OCI-LY7 (cell line): ENCODE results near the gene WDR38. TPM values are rescaled to one million over a fixed set of nuclear protein-coding genes. Genes with fewer than 3 reads are reported as not detected.

Experiments
- BruUV-seq: library from RNA; stranded (reverse); fragments of 400-500 nt; replicated peaks from 2 replicates; lab custom pipeline; 2021; lab: Mats Ljungman, UMichigan
- CTCF ChIA-PET: fragments of 300-600 bp; sonication (Branson Sonifier 250); formaldehyde crosslinking; loops from one replicate; lab custom pipeline; 2022; ENCODE audit warnings: antibody characterized with exemption; ENCODE audit not compliant: unreplicated experiment; lab: Charles Lee
- POLR2A ChIA-PET: fragments of 300-600 bp; sonication (Branson Sonifier 250); formaldehyde crosslinking; loops from one replicate; lab custom pipeline; 2022; ENCODE audit warnings: antibody characterized with exemption; lab: Charles Lee
- DNase-seq: peaks from one replicate; pipeline ENCODE4 v3.0.0-alpha.2; 2015; ENCODE audit warnings: low spot score
- H2AFZ ChIP-seq: fragments of 200-600 bp; sonication (generic), shearing (Covaris generic); 2 replicates; pipeline ENCODE4 v1.6.1; 2014; ENCODE audit warnings: mild to moderate bottlenecking, antibody characterized with exemption, low read length, moderate library complexity
- H3K27ac ChIP-seq: fragments of 200-600 bp; sonication (generic); 2 replicates; pipeline ENCODE4 v1.5.1; 2014; ENCODE audit warnings: mixed run types, low read depth, mild to moderate bottlenecking, moderate library complexity, low read length, inconsistent platforms; ENCODE audit not compliant: poor library complexity, severe bottlenecking
- H3K36me3 ChIP-seq: fragments of 200-600 bp; sonication (generic); 2 replicates; pipeline ENCODE4 v1.6.1; 2014; ENCODE audit warnings: mild to moderate bottlenecking, antibody characterized with exemption, low read length, moderate library complexity, mixed read lengths; ENCODE audit not compliant: insufficient read depth
- H3K4me1 ChIP-seq: fragments of 200-600 bp; sonication (generic); 2 replicates; pipeline ENCODE4 v1.5.1; 2014; ENCODE audit warnings: mild to moderate bottlenecking, low read length; ENCODE audit not compliant: insufficient read depth, poor library complexity, severe bottlenecking
- H3K4me2 ChIP-seq: fragments of 200-600 bp; sonication (generic); 2 replicates; pipeline ENCODE4 v1.6.1; 2014; ENCODE audit warnings: mild to moderate bottlenecking, low read length
- H3K4me3 ChIP-seq: fragments of 200-600 bp; sonication (generic); 2 replicates; pipeline ENCODE4 v1.5.1; 2014; ENCODE audit warnings: mild to moderate bottlenecking, low read depth, low read length; ENCODE audit not compliant: poor library complexity, severe bottlenecking
- H3K79me2 ChIP-seq: fragments of 200-600 bp; sonication (generic); 2 replicates; pipeline ENCODE4 v1.6.1; 2016; ENCODE audit warnings: low read depth, mild to moderate bottlenecking, low read length, moderate library complexity, mixed read lengths; ENCODE audit not compliant: insufficient read depth
- H3K9me2 ChIP-seq: fragments of 200-600 bp; sonication (generic); 2 replicates; pipeline ENCODE4 v1.6.1; 2016; ENCODE audit warnings: mild to moderate bottlenecking, low read length, mixed read lengths; ENCODE audit not compliant: insufficient read depth
- H3K9me3 ChIP-seq: fragments of 200-600 bp; sonication (generic); 2 replicates; pipeline ENCODE4 v1.6.1; 2014; ENCODE audit warnings: mild to moderate bottlenecking, mixed run types, low read length, mixed read lengths
- H4K20me1 ChIP-seq: fragments of 200-600 bp; sonication (generic); 2 replicates; pipeline ENCODE4 v1.6.1; 2014; ENCODE audit warnings: mild to moderate bottlenecking, antibody characterized with exemption, low read length, moderate library complexity, mixed read lengths; ENCODE audit not compliant: insufficient read depth
- CTCF ChIP-seq: fragments of 200-600 bp; sonication (generic); conservative IDR thresholded peaks from 2 replicates; pipeline ENCODE4 v1.5.1; 2014; ENCODE audit warnings: mild to moderate bottlenecking, antibody characterized with exemption, low read length, moderate library complexity, mixed read lengths
- EZH2phosphoT487 ChIP-seq: fragments of 200-600 bp; sonication (generic); IDR thresholded peaks from 2 replicates; pipeline ENCODE4 v1.6.1; 2018; ENCODE audit warnings: low read depth, borderline replicate concordance, mild to moderate bottlenecking, mixed run types, antibody characterized with exemption, low read length, moderate library complexity, mixed read lengths
- intact Hi-C: fragments of 100-400 bp; cut with micrococcal nuclease; formaldehyde crosslinking; loops from one replicate; pipeline ENCODE4 v1.10.0; 2022; ENCODE audit not compliant: unreplicated experiment
- total RNA-seq, 2 experiments: library from RNA; depleted of rRNA in 1 of 2; stranded (reverse); fragments of >200 nt in 1 of 2; shearing (Covaris generic) in 1 of 2; gene quantifications; 2 replicates each; pipeline ENCODE4 v1.2.3, GENCODE V29; 2014 to 2022

The WDR38 gene
- total RNA-seq, 2 experiments from 2014 or later = not detected

- no peak for TF ChIP-seq EZH2phosphoT487
- no peak for TF ChIP-seq CTCF
- CTCF ChIA-PET = interaction anchor here (0.7 kb wide), 1 partner anchor 30 kb away, joined by 3 read pairs; no protein-coding TSS in a partner anchor
- H3K9me3 ChIP-seq = no peaks in the 10 kb centered on the region
- TSS peak; percentile 68 for BruUV-seq
- peaks cover 75% of the 10 kb centered on the region for H3K79me2 ChIP-seq
- H3K27ac ChIP-seq = peak overlapping the region; percentile 88
- peak overlapping the region; percentile 79 for H3K4me3 ChIP-seq
- H3K36me3 ChIP-seq = peaks cover 52% of the 10 kb centered on the region
- peak overlapping the region; percentile 95 for H3K4me2 ChIP-seq
- H3K4me1 ChIP-seq = peaks cover 56% of the 10 kb centered on the region
- peak; percentile 84 for DNase-seq
- peaks cover 36% of the 10 kb centered on the region for H4K20me1 ChIP-seq
- intact Hi-C loops = loop anchor here (2.0 to 5.0 kb wide), 3 partner anchors 71 to 372 kb away; partner anchors contain the start of genes GOLGA1, HSPA5 and SCAI
- H3K9me2 ChIP-seq = no peaks in the 10 kb centered on the region
- POLR2A ChIA-PET = interaction anchor here (0.6 to 1.9 kb wide), 6 partner anchors 10 to 970 kb away, joined by 3 to 4 read pairs (median 4); no protein-coding TSS in a partner anchor
- no peak overlapping the region for H2AFZ ChIP-seq
Observed at GRCh38 chr9:124869986-124870560, 16.8 kb downstream of the WDR38 start.

GRCh38 chr9:124870723-124871122 lies 17.5 kb downstream of the WDR38 start:
- H3K9me3 ChIP-seq = no peaks in the 10 kb centered on the region
- DNase-seq = no peak
- ChIA-PET POLR2A (interaction anchor here (0.6 to 1.9 kb wide), 4 partner anchors 19 to 969 kb away, joined by 3 to 4 read pairs (median 4); no protein-coding TSS in a partner anchor), CTCF (no interaction called here)
- peak overlapping the region; percentile 79 for H3K4me3 ChIP-seq
- H2AFZ ChIP-seq = no peak overlapping the region
- H3K27ac ChIP-seq = peak overlapping the region; percentile 88
- H3K4me2 ChIP-seq = peak overlapping the region; percentile 95
- H3K4me1 ChIP-seq = peaks cover 56% of the 10 kb centered on the region
- no TSS peak for BruUV-seq
- peaks cover 58% of the 10 kb centered on the region for H3K36me3 ChIP-seq
- H3K9me2 ChIP-seq = no peaks in the 10 kb centered on the region
- intact Hi-C loops = loop anchor here (2.0 kb wide), 1 partner anchor 272 kb away; the partner anchor contains the start of gene SCAI
- H3K79me2 ChIP-seq = peaks cover 78% of the 10 kb centered on the region
- TF ChIP-seq CTCF = no peak
- no peak for TF ChIP-seq EZH2phosphoT487
- peaks cover 36% of the 10 kb centered on the region for H4K20me1 ChIP-seq

- Histone ChIP-seq H4K20me1 (peaks cover 36% of the 10 kb centered on the region), H3K36me3 (peaks cover 62% of the 10 kb centered on the region), H3K4me2 (peak overlapping the region; percentile 95), H3K9me2 (no peaks in the 10 kb centered on the region), H3K27ac (peak overlapping the region; percentile 88), H3K9me3 (no peaks in the 10 kb centered on the region), H2AFZ (no peak overlapping the region), H3K79me2 (peaks cover 78% of the 10 kb centered on the region), H3K4me1 (peaks cover 56% of the 10 kb centered on the region), H3K4me3 (peak overlapping the region; percentile 79)
- BruUV-seq = no TSS peak
- TF ChIP-seq CTCF (no peak), EZH2phosphoT487 (no peak)
- ChIA-PET POLR2A (interaction anchor here (0.5 to 1.9 kb wide), 2 partner anchors 20 to 1559 kb away, joined by 3 to 4 read pairs; no protein-coding TSS in a partner anchor), CTCF (no interaction called here)
- DNase-seq = no peak
- intact Hi-C loops = loop anchor here (2.0 kb wide), 1 partner anchor 272 kb away; the partner anchor contains the start of gene SCAI
Observed at GRCh38 chr9:124871156-124871561, 17.9 kb downstream of the WDR38 start.
